Measurements from ENCODE around the gene STEEP1.

Gene STEEP1

GRCh38 chrX:119565107-119565663 is at the start of gene STEEP1:
Gene STEEP1 (minus strand): TSS chrX:119565409. CDS start chrX:119565355, 54 bp downstream.
- DNase-seq (ENCODE audit: low spot score) = peak; percentile 81

GRCh38 chrX:119614776-119615175 is 49.6 kb upstream of the STEEP1 start:
- no peak for DNase-seq (ENCODE audit: low spot score)

GRCh38 chrX:119607018-119607389 is 41.8 kb upstream of the STEEP1 start:
- DNase-seq (ENCODE audit: low spot score) = no peak

GRCh38 chrX:119606280-119607017 is 41.2 kb upstream of the STEEP1 start, which contains the start of gene NKRF:
Gene NKRF (minus strand): TSS chrX:119606424.
- DNase-seq (ENCODE audit: low spot score) = peak; percentile 82

- no peak for DNase-seq (ENCODE audit: low spot score)
Observed at GRCh38 chrX:119605464-119606279, 40.5 kb upstream of the STEEP1 start.

- no peak for DNase-seq (ENCODE audit: low spot score)
Observed at GRCh38 chrX:119604766-119605463, 39.7 kb upstream of the STEEP1 start.

GRCh38 chrX:119602701-119603255 is 37.6 kb upstream of the STEEP1 start:
- no peak for DNase-seq (ENCODE audit: low spot score)

- no peak for DNase-seq (ENCODE audit: low spot score)
Observed at GRCh38 chrX:119589810-119590209, 24.6 kb upstream of the STEEP1 start.

- DNase-seq (ENCODE audit: low spot score) = no peak
Observed at GRCh38 chrX:119583431-119584059, 18.3 kb upstream of the STEEP1 start.

- DNase-seq (ENCODE audit: low spot score) = no peak
Observed at GRCh38 chrX:119579414-119579813, 14.2 kb upstream of the STEEP1 start.

GRCh38 chrX:119574394-119575266 is 9.4 kb upstream of the STEEP1 start, which contains the start of gene UBE2A:
Gene UBE2A (plus strand): TSS chrX:119574563. CDS start chrX:119574712, 149 bp downstream.
- peak; percentile 88 for DNase-seq (ENCODE audit: low spot score)

- peak; percentile 50 for DNase-seq (ENCODE audit: low spot score)
Observed at GRCh38 chrX:119573840-119574393, 8.7 kb upstream of the STEEP1 start.

- DNase-seq (ENCODE audit: low spot score) = peak; percentile 7
Observed at GRCh38 chrX:119573222-119573621, 8.0 kb upstream of the STEEP1 start.

GRCh38 chrX:119570351-119570835 is 5.2 kb upstream of the STEEP1 start:
- no peak for DNase-seq (ENCODE audit: low spot score)

GRCh38 chrX:119552508-119552907 is 12.7 kb downstream of the STEEP1 start:
- no peak for DNase-seq (ENCODE audit: low spot score)

- no peak for DNase-seq (ENCODE audit: low spot score)
Observed at GRCh38 chrX:119549327-119550016, 15.7 kb downstream of the STEEP1 start.

- peak; percentile 57 for DNase-seq (ENCODE audit: low spot score)
Observed at GRCh38 chrX:119541188-119541587, 24.0 kb downstream of the STEEP1 start.

- no peak for DNase-seq (ENCODE audit: low spot score)
Observed at GRCh38 chrX:119539872-119540271, 25.3 kb downstream of the STEEP1 start.

- DNase-seq (ENCODE audit: low spot score) = no peak
Observed at GRCh38 chrX:119537487-119537886, 27.7 kb downstream of the STEEP1 start.
